Mesenchymal stem cell (in vitro differentiated cells and primary cell): ENCODE data around the gene DCUN1D3.

Source experiments
- DNase-seq: peaks from one replicate; pipeline ENCODE4 v3.0.0-alpha.2; 2013
- H2AFZ ChIP-seq: one replicate; pipeline ENCODE4 v1.6.1; 2013; ENCODE audit warnings: low read depth, mild to moderate bottlenecking, control low read depth, inconsistent platforms, low read length, moderate library complexity
- H2AK5ac ChIP-seq: 2 replicates; pipeline ENCODE4 v1.6.1; 2013; ENCODE audit warnings: low read length, moderate library complexity, mild to moderate bottlenecking, inconsistent platforms; ENCODE audit not compliant: severe bottlenecking
- H2BK120ac ChIP-seq: one replicate; pipeline ENCODE4 v1.6.1; 2013; ENCODE audit warnings: low read depth, mild to moderate bottlenecking, inconsistent platforms, low read length, moderate library complexity
- H2BK12ac ChIP-seq, 2 experiments: one replicate each; pipeline ENCODE4 v1.6.1; 2013; ENCODE audit warnings: inconsistent platforms in 2 of 2, low read length in 2 of 2, mild to moderate bottlenecking in 2 of 2, moderate library complexity in 2 of 2, control low read depth in 1 of 2
- H2BK15ac ChIP-seq: one replicate; pipeline ENCODE4 v1.6.1; 2013; ENCODE audit warnings: mild to moderate bottlenecking, low read depth, inconsistent platforms; ENCODE audit not compliant: poor library complexity, severe bottlenecking
- H2BK5ac ChIP-seq: 2 replicates; pipeline ENCODE4 v1.6.1; 2013; ENCODE audit warnings: low read depth, mild to moderate bottlenecking, low read length, control low read depth, inconsistent platforms; ENCODE audit not compliant: poor library complexity, severe bottlenecking
- H3K14ac ChIP-seq, 2 experiments: one replicate each; pipeline ENCODE4 v1.6.1; 2013; ENCODE audit warnings: inconsistent platforms in 2 of 2, low read length in 2 of 2, control low read depth in 1 of 2, mild to moderate bottlenecking in 1 of 2, moderate library complexity in 1 of 2
- H3K18ac ChIP-seq, 2 experiments: one replicate each; pipeline ENCODE4 v1.6.1; 2013; ENCODE audit warnings: inconsistent platforms in 2 of 2, low read length in 2 of 2, control low read depth in 1 of 2, low read depth in 1 of 2, mild to moderate bottlenecking in 1 of 2
- H3K23ac ChIP-seq, 2 experiments: one replicate each; pipeline ENCODE4 v1.6.1; 2013; ENCODE audit warnings: inconsistent platforms in 2 of 2, low read length in 2 of 2, mild to moderate bottlenecking in 2 of 2, moderate library complexity in 2 of 2, control low read depth in 1 of 2
- H3K27ac ChIP-seq: 2 replicates; pipeline ENCODE4 v1.5.1; 2013; ENCODE audit warnings: mild to moderate bottlenecking, moderate library complexity, low read length, control low read depth, inconsistent platforms; ENCODE audit not compliant: poor library complexity, severe bottlenecking
- H3K27me3 ChIP-seq, 2 experiments: 2 replicates each; pipeline versions ENCODE4 v1.6.1 to v1.7.0; 2013; ENCODE audit warnings: low read length in 2 of 2, mild to moderate bottlenecking in 2 of 2, moderate library complexity in 2 of 2, control low read depth in 1 of 2, inconsistent platforms in 1 of 2; ENCODE audit not compliant: control insufficient read depth in 1 of 2, insufficient read depth in 1 of 2
- H3K36me3 ChIP-seq, 2 experiments: 2 replicates each; pipeline versions ENCODE4 v1.6.1 to v1.7.0; 2013; ENCODE audit warnings: low read length in 2 of 2, control low read depth in 1 of 2, inconsistent platforms in 1 of 2, low read depth in 1 of 2, mild to moderate bottlenecking in 1 of 2; ENCODE audit not compliant: insufficient read depth in 2 of 2, control insufficient read depth in 1 of 2
- H3K4ac ChIP-seq, 2 experiments: one replicate each; pipeline ENCODE4 v1.6.1; 2013; ENCODE audit warnings: inconsistent platforms in 2 of 2, low read length in 2 of 2, mild to moderate bottlenecking in 2 of 2, moderate library complexity in 2 of 2, control low read depth in 1 of 2, low read depth in 1 of 2
- H3K4me1 ChIP-seq: 2 replicates; pipeline ENCODE4 v1.6.1; 2013; ENCODE audit warnings: low read depth, low read length, control low read depth; ENCODE audit not compliant: control insufficient read depth, insufficient read depth
- H3K4me2 ChIP-seq: 2 replicates; pipeline ENCODE4 v1.6.1; 2013; ENCODE audit warnings: low read length, mild to moderate bottlenecking, inconsistent platforms; ENCODE audit not compliant: poor library complexity, severe bottlenecking
- H3K4me3 ChIP-seq, 2 experiments: 2 replicates each; pipeline versions ENCODE4 v1.5.1 to v1.7.0; 2013; ENCODE audit warnings: low read length in 2 of 2, mild to moderate bottlenecking in 2 of 2, control low read depth in 1 of 2, low read depth in 1 of 2; ENCODE audit not compliant: insufficient read depth in 1 of 2
- H3K79me1 ChIP-seq: replicated peaks from 2 replicates; pipeline ENCODE4 v1.6.1; 2013; ENCODE audit warnings: mild to moderate bottlenecking, control low read depth, low read length, inconsistent platforms; ENCODE audit not compliant: poor library complexity, severe bottlenecking
- H3K9ac ChIP-seq: 2 replicates; pipeline ENCODE4 v1.7.0; 2013; ENCODE audit warnings: mild to moderate bottlenecking, low read length, moderate library complexity
- H3K9me3 ChIP-seq: 2 replicates; pipeline ENCODE4 v1.7.0; 2013; ENCODE audit warnings: mild to moderate bottlenecking, low read length; ENCODE audit not compliant: control insufficient read depth
- H4K8ac ChIP-seq: one replicate; pipeline ENCODE4 v1.6.1; 2013; ENCODE audit warnings: inconsistent platforms, mild to moderate bottlenecking, low read length, moderate library complexity
- H4K91ac ChIP-seq: one replicate; pipeline ENCODE4 v1.6.1; 2013; ENCODE audit warnings: mild to moderate bottlenecking, low read length, inconsistent platforms
- WGBS: methylation state at CpG from one replicate; pipeline ENCODE4 v1.1.7; 2013; ENCODE audit warnings: mixed read lengths; 5-methylcytosine and 5-hydroxymethylcytosine counted together

The DCUN1D3 gene

GRCh38 chr16:20904507-20905081, 4.4 kb upstream of the DCUN1D3 start:
- peaks cover 11% of the 10 kb centered on the region for H3K4me1 ChIP-seq
- no peaks in the 10 kb centered on the region for H3K9me3 ChIP-seq
- peaks cover 0 to 6% of the 10 kb centered on the region in 2 experiments for H3K36me3 ChIP-seq
- no peak overlapping the region for H3K23ac ChIP-seq
- H3K14ac ChIP-seq: no peak overlapping the region
- no peak overlapping the region for H2BK12ac ChIP-seq
- no peak overlapping the region for H3K4me2 ChIP-seq
- no peak overlapping the region for H2AFZ ChIP-seq
- H2BK5ac ChIP-seq: no peak overlapping the region
- H2BK15ac ChIP-seq: no peak overlapping the region
- H3K4me3 ChIP-seq: peak overlapping the region in 1 of 2 experiments; percentile 15
- no peak overlapping the region for H3K4ac ChIP-seq
- H2AK5ac ChIP-seq: no peak overlapping the region
- no peak overlapping the region for H4K8ac ChIP-seq
- no peak overlapping the region for H2BK120ac ChIP-seq
- H4K91ac ChIP-seq: no peak overlapping the region
- H3K79me1 ChIP-seq: peaks cover 16% of the 10 kb centered on the region
- H3K27ac ChIP-seq: peak overlapping the region; percentile 45
- WGBS: 0% methylated on average over 1 of the region's 3 CpGs
- H3K9ac ChIP-seq: peak overlapping the region; percentile 86
- peak; percentile 64 for DNase-seq
- H3K27me3 ChIP-seq: no peaks in the 10 kb centered on the region
- no peak overlapping the region for H3K18ac ChIP-seq

- Histone ChIP-seq H3K18ac (no peak overlapping the region), H3K4me2 (no peak overlapping the region), H3K4me1 (peaks cover 11% of the 10 kb centered on the region), H4K91ac (no peak overlapping the region), H3K14ac (no peak overlapping the region), H2AK5ac (peak overlapping the region; percentile 21), H2BK5ac (no peak overlapping the region), H3K36me3 (peaks cover 0 to 6% of the 10 kb centered on the region in 2 experiments), H2BK15ac (no peak overlapping the region), H4K8ac (no peak overlapping the region), H3K23ac (no peak overlapping the region), H3K79me1 (peaks cover 16% of the 10 kb centered on the region), H3K27ac (peak overlapping the region; percentile 45), H3K27me3 (no peaks in the 10 kb centered on the region), H3K9ac (peak overlapping the region; percentile 86), H3K4me3 (peak overlapping the region in 1 of 2 experiments; percentile 4), H2AFZ (no peak overlapping the region), H2BK12ac (no peak overlapping the region), H2BK120ac (no peak overlapping the region), H3K4ac (peak overlapping the region in 1 of 2 experiments; percentile 49), H3K9me3 (no peaks in the 10 kb centered on the region)
- DNase-seq: peak; percentile 27
- WGBS: 56% methylated on average over 3 of the region's 5 CpGs
These were observed 3.8 kb upstream of the DCUN1D3 start for GRCh38 chr16:20903899-20904506.

GRCh38 chr16:20903116-20903898, 3.1 kb upstream of the DCUN1D3 start:
- Histone ChIP-seq H3K18ac (peak overlapping the region; percentile 13 to 45), H3K23ac (no peak overlapping the region), H3K9me3 (no peaks in the 10 kb centered on the region), H3K4me1 (peaks cover 10% of the 10 kb centered on the region), H3K14ac (no peak overlapping the region), H3K36me3 (peaks cover 0 to 6% of the 10 kb centered on the region in 2 experiments), H3K9ac (peak overlapping the region; percentile 100), H4K91ac (no peak overlapping the region), H2AK5ac (peak overlapping the region; percentile 21), H2BK12ac (peak overlapping the region in 1 of 2 experiments; percentile 61), H2BK15ac (peak overlapping the region; percentile 52), H2BK120ac (no peak overlapping the region), H2AFZ (no peak overlapping the region), H3K4ac (peak overlapping the region in 1 of 2 experiments; percentile 79), H3K27ac (no peak overlapping the region), H3K79me1 (peaks cover 16% of the 10 kb centered on the region), H2BK5ac (no peak overlapping the region), H3K4me3 (peak overlapping the region in 1 of 2 experiments; percentile 1), H4K8ac (no peak overlapping the region), H3K27me3 (no peaks in the 10 kb centered on the region), H3K4me2 (no peak overlapping the region)
- peak; percentile 43 for DNase-seq
- WGBS: 95% methylated on average over 5 of the region's 5 CpGs

- no peak overlapping the region for H4K91ac ChIP-seq
- H3K4ac ChIP-seq: no peak overlapping the region
- peaks cover 0 to 8% of the 10 kb centered on the region in 2 experiments for H3K36me3 ChIP-seq
- 97% methylated on average over 5 of the region's 6 CpGs for WGBS
- no peak overlapping the region for H2BK12ac ChIP-seq
- peaks cover 11% of the 10 kb centered on the region for H3K79me1 ChIP-seq
- no peak overlapping the region for H2BK120ac ChIP-seq
- H3K27me3 ChIP-seq: no peaks in the 10 kb centered on the region
- DNase-seq: no peak
- H2BK15ac ChIP-seq: no peak overlapping the region
- peak overlapping the region; percentile 100 for H3K9ac ChIP-seq
- H3K23ac ChIP-seq: no peak overlapping the region
- H3K4me3 ChIP-seq: peak overlapping the region in 1 of 2 experiments; percentile 88
- no peak overlapping the region for H2AFZ ChIP-seq
- H2AK5ac ChIP-seq: peak overlapping the region; percentile 69
- no peak overlapping the region for H3K18ac ChIP-seq
- H3K14ac ChIP-seq: no peak overlapping the region
- H2BK5ac ChIP-seq: no peak overlapping the region
- H3K9me3 ChIP-seq: no peaks in the 10 kb centered on the region
- no peak overlapping the region for H3K27ac ChIP-seq
- peaks cover 12% of the 10 kb centered on the region for H3K4me1 ChIP-seq
- no peak overlapping the region for H4K8ac ChIP-seq
- H3K4me2 ChIP-seq: no peak overlapping the region
These were observed 2.3 kb upstream of the DCUN1D3 start for GRCh38 chr16:20902426-20902825.
